Panc1 (cell line): ENCODE measurements around the gene FRYL.

ENCODE experiments used
- CTCF ChIP-seq: fragments of 450-650 bp; IDR thresholded peaks from 2 replicates; pipeline ENCODE4 v1.5.1; 2017; ENCODE audit warnings: mild to moderate bottlenecking
- POLR2AphosphoS5 ChIP-seq: IDR thresholded peaks from 2 replicates; pipeline ENCODE4 v1.6.1; 2012; ENCODE audit warnings: mild to moderate bottlenecking, low read depth, low read length, moderate library complexity
- TCF7L2 ChIP-seq: IDR thresholded peaks from 2 replicates; pipeline ENCODE4 v1.6.1; 2011; ENCODE audit warnings: mild to moderate bottlenecking, low read depth, low read length, inconsistent platforms

DNA sequence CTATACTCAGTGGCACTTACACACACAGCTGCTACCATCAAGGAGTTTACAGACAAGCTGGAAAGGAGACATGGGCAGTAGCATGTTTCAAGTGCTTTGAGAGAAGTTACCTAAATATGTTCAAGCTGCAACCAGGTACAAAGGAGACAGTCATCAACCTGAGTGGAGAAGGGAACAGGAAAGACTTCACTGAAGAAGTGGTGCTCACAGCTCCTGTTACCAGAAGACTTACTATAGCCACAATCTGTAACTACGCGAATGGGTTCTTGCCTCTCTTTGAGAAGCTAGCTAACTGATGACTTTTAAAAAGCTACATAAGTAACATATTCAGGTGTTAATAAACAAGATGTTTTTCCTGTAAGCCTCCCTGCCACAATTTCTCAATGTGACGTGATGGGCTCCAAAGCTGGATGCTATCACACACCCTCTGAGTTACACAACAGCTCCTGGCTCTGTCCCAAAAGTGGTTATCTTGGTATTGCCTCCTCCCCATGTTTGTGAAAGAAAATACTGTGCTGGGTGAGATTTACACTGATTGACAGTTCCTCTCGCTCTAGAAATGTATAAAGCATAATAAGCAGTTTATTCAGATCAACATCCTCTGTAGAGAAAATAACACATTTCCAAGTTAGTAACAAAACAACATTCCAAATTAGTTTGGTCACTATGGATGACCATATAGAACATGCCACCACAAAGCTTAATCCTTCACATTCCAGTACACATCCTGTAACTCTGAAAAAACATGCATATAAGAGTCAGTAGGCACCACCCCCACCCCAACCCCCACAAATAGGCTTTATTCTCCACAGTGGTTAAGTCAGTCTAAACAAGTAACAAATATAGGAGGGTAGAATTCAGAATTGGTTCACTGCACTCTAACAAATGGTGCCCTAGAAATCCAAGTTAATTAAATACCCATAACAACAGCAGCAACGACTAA is 81.8 kb downstream of the FRYL start:
- no peak for TF ChIP-seq CTCF
- no peak for TF ChIP-seq POLR2AphosphoS5
- TF ChIP-seq TCF7L2: no peak
